GM18907 (cell line): ENCODE data around the gene OR51E1.

ENCODE experiments used
- ATAC-seq: cut with Tn5 transposase; IDR thresholded peaks from one replicate; pipeline ENCODE4 v1.9.1; 2021; ENCODE audit warnings: mild to moderate bottlenecking, moderate library complexity; ENCODE audit not compliant: unreplicated experiment

OR51E1 gene

GRCh38 chr11:4643682-4644081, at the start of gene OR51E1:
TSS of gene OR51E1 (plus strand) at chr11:4643982. CDS start at chr11:4652527, 8,545 bp downstream.
- ATAC-seq, result no peak

- ATAC-seq, result no peak
Measured at GRCh38 chr11:4605057-4605456, 38.7 kb upstream of the OR51E1 start.

- no peak for ATAC-seq
Measured at GRCh38 chr11:4606231-4607015, 37.4 kb upstream of the OR51E1 start.

- no peak for ATAC-seq
Measured at GRCh38 chr11:4607096-4607495, 36.7 kb upstream of the OR51E1 start.

- ATAC-seq, result peak; percentile 100
Measured at GRCh38 chr11:4607781-4608666, 35.8 kb upstream of the OR51E1 start, which contains the start of gene TRIM68. TSS of gene TRIM68 (minus strand) at chr11:4608231. CDS start at chr11:4605504, 2,727 bp downstream.

- no peak for ATAC-seq
Measured at GRCh38 chr11:4610258-4610935, 33.4 kb upstream of the OR51E1 start.

GRCh38 chr11:4611986-4612385, 31.8 kb upstream of the OR51E1 start:
- ATAC-seq, result no peak

GRCh38 chr11:4615856-4616444, 27.8 kb upstream of the OR51E1 start:
- no peak for ATAC-seq

GRCh38 chr11:4619514-4619913, 24.3 kb upstream of the OR51E1 start:
- no peak for ATAC-seq

- ATAC-seq, result peak; percentile 60
Measured at GRCh38 chr11:4626207-4627099, 17.3 kb upstream of the OR51E1 start.

- no peak for ATAC-seq
Measured at GRCh38 chr11:4636136-4636535, 7.6 kb upstream of the OR51E1 start.

GRCh38 chr11:4636962-4637661, 6.7 kb upstream of the OR51E1 start, which contains the start of gene OR51D1:
TSS of gene OR51D1 (plus strand) at chr11:4637477. CDS start at chr11:4639791, 2,314 bp downstream.
- ATAC-seq, result peak; percentile 95

GRCh38 chr11:4637662-4638047, 6.1 kb upstream of the OR51E1 start:
- ATAC-seq, result no peak

GRCh38 chr11:4639931-4640330, 3.9 kb upstream of the OR51E1 start:
- no peak for ATAC-seq

- no peak for ATAC-seq
Measured at GRCh38 chr11:4641501-4641900, 2.3 kb upstream of the OR51E1 start.

GRCh38 chr11:4642043-4642442, 1.7 kb upstream of the OR51E1 start:
- no peak for ATAC-seq

GRCh38 chr11:4643076-4643475, 706 bp upstream of the OR51E1 start:
- ATAC-seq, result no peak

- no peak for ATAC-seq
Measured at GRCh38 chr11:4644233-4644632, 451 bp downstream of the OR51E1 start.

- ATAC-seq, result no peak
Measured at GRCh38 chr11:4645974-4646373, 2.2 kb downstream of the OR51E1 start.
